Upper lobe of right lung (tissue), 1 donor: ENCODE measurements around the gene BEST1. TPM values are rescaled to one million over a fixed set of nuclear protein-coding genes. Genes with fewer than 3 reads are reported as not detected.

Experiments
- ATAC-seq: fragments of 200-7000 bp; cut with Tn5 transposase; one replicate; pipeline ENCODE4 v1.9.1; 2020; ENCODE audit warnings: mild to moderate bottlenecking, moderate library complexity
- DNase-seq: peaks from one replicate; pipeline ENCODE4 v3.0.0-alpha.2; 2020
- H3K27ac ChIP-seq: fragments of 200-600 bp; one replicate; pipeline ENCODE4 v1.8.0; 2022
- H3K27me3 ChIP-seq: fragments of 200-600 bp; one replicate; pipeline ENCODE4 v1.8.0; 2022; ENCODE audit warnings: mild to moderate bottlenecking
- H3K36me3 ChIP-seq: fragments of 200-600 bp; one replicate; pipeline ENCODE4 v1.8.0; 2022
- H3K4me1 ChIP-seq: fragments of 200-600 bp; one replicate; pipeline ENCODE4 v1.8.0; 2022
- H3K4me3 ChIP-seq: fragments of 200-600 bp; one replicate; pipeline ENCODE4 v1.8.0; 2022; ENCODE audit warnings: mild to moderate bottlenecking
- H3K9me3 ChIP-seq: fragments of 200-600 bp; one replicate; pipeline ENCODE4 v1.8.0; 2022
- CTCF ChIP-seq: fragments of 200-600 bp; IDR thresholded peaks from one replicate; pipeline ENCODE4 v1.8.0; 2022; ENCODE audit warnings: antibody characterized with exemption
- intact Hi-C: fragments of 100-400 bp; cut with DNase I; formaldehyde crosslinking; loops from one replicate; pipeline ENCODE4 v1.11.0; 2022
- total RNA-seq: library from RNA; stranded (reverse); fragmentation: NEBNext Ultra II Directional; extraction: Animal tissue kit (Norgen Biotek cat#: 25700); gene quantifications from one replicate; pipeline ENCODE4 v1.2.1, GENCODE V29; 2021
- donor health status: DM: no; HTN: yes; CAD: no; lungs with severe emphysema.

The BEST1 gene
- total RNA-seq, 1 donor from 2014 or later: 9.6 TPM

- Histone ChIP-seq H3K9me3 (no peaks in the 10 kb centered on the region), H3K4me3 (no peak overlapping the region), H3K27me3 (no peaks in the 10 kb centered on the region), H3K27ac (no peak overlapping the region), H3K36me3 (no peaks in the 10 kb centered on the region), H3K4me1 (no peaks in the 10 kb centered on the region)
- DNase-seq (no peak), ATAC-seq (no peak)
- intact Hi-C loops: no loop called here
- no peak for TF ChIP-seq CTCF
These were observed 45.0 kb upstream of the BEST1 start for GRCh38 chr11:61905067-61905696.

- no peak for TF ChIP-seq CTCF
- no peaks in the 10 kb centered on the region for H3K9me3 ChIP-seq
- intact Hi-C loops: no loop called here
These were observed 44.2 kb upstream of the BEST1 start for GRCh38 chr11:61905801-61906521.

GRCh38 chr11:61906522-61906909 is 43.6 kb upstream of the BEST1 start:
- intact Hi-C loops: no loop called here
- Histone ChIP-seq H3K4me3 (no peak overlapping the region), H3K9me3 (no peaks in the 10 kb centered on the region), H3K27ac (no peak overlapping the region), H3K4me1 (no peaks in the 10 kb centered on the region), H3K36me3 (no peaks in the 10 kb centered on the region), H3K27me3 (no peaks in the 10 kb centered on the region)
- TF ChIP-seq CTCF: no peak
- ATAC-seq (no peak), DNase-seq (no peak)

More at GRCh38 chr11:61905801-61906521, 44.2 kb upstream of the BEST1 start:
- Histone ChIP-seq H3K4me1 (no peaks in the 10 kb centered on the region), H3K4me3 (no peak overlapping the region), H3K27ac (no peak overlapping the region), H3K36me3 (no peaks in the 10 kb centered on the region), H3K27me3 (no peaks in the 10 kb centered on the region)
- DNase-seq: no peak
- ATAC-seq: no peak

GRCh38 chr11:61907282-61907681 is 42.9 kb upstream of the BEST1 start:
- no peak for TF ChIP-seq CTCF
- Histone ChIP-seq H3K4me1 (peaks cover 6% of the 10 kb centered on the region), H3K9me3 (no peaks in the 10 kb centered on the region), H3K36me3 (no peaks in the 10 kb centered on the region), H3K4me3 (no peak overlapping the region), H3K27ac (no peak overlapping the region), H3K27me3 (no peaks in the 10 kb centered on the region)
- no peak for ATAC-seq
- DNase-seq: no peak
- intact Hi-C loops: no loop called here

GRCh38 chr11:61907871-61908729 is 42.1 kb upstream of the BEST1 start:
- no peaks in the 10 kb centered on the region for H3K36me3 ChIP-seq
- H3K27me3 ChIP-seq: no peaks in the 10 kb centered on the region
- H3K4me3 ChIP-seq: no peak overlapping the region
- ATAC-seq (no peak), DNase-seq (no peak)
- intact Hi-C loops: no loop called here
- peaks cover 6% of the 10 kb centered on the region for H3K4me1 ChIP-seq
- H3K27ac ChIP-seq: no peak overlapping the region
- H3K9me3 ChIP-seq: no peaks in the 10 kb centered on the region
- no peak for TF ChIP-seq CTCF
